Measurements from ENCODE around the gene NPHS2.

GRCh38 chr1:179547021-179547535, 28.7 kb downstream of the NPHS2 start:
- TF ChIP-seq, protein P1, sequence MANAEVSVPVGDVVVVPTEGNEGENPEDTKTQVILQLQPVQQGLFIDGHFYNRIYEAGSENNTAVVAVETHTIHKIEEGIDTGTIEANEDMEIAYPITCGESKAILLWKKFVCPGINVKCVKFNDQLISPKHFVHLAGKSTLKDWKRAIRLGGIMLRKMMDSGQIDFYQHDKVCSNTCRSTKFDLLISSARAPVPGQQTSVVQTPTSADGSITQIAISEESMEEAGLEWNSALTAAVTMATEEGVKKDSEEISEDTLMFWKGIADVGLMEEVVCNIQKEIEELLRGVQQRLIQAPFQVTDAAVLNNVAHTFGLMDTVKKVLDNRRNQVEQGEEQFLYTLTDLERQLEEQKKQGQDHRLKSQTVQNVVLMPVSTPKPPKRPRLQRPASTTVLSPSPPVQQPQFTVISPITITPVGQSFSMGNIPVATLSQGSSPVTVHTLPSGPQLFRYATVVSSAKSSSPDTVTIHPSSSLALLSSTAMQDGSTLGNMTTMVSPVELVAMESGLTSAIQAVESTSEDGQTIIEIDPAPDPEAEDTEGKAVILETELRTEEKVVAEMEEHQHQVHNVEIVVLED (CRISPR knock-in tag; IDR thresholded peaks at IDR 0.05; ENCODE audit: borderline replicate concordance), result no peak
- TF ChIP-seq NFIB (CRISPR knock-in tag; IDR thresholded peaks at IDR 0.05; ENCODE audit: borderline replicate concordance) (no peak), MXI1 (IDR thresholded peaks at IDR 0.05; ENCODE audit: borderline replicate concordance, low read depth, low read length) (no peak), ZEB1 (IDR thresholded peaks at IDR 0.05; ENCODE audit: insufficient replicate concordance, low read depth) (no peak), JUND (CRISPR knock-in tag; IDR thresholded peaks at IDR 0.05) (no peak), FOSL2 (CRISPR knock-in tag; IDR thresholded peaks at IDR 0.05) (no peak), ZNF879 (CRISPR knock-in tag; IDR thresholded peaks at IDR 0.05) (no peak), MYNN (CRISPR knock-in tag; IDR thresholded peaks at IDR 0.05; ENCODE audit: low read depth) (no peak), ZNF747 (CRISPR knock-in tag; IDR thresholded peaks at IDR 0.05; ENCODE audit: borderline replicate concordance) (no peak), TAF1 (CRISPR knock-in tag; IDR thresholded peaks at IDR 0.05) (no peak), ESRRA (CRISPR knock-in tag; IDR thresholded peaks at IDR 0.05; ENCODE audit: low read depth) (no peak)
- TF ChIP-seq, protein P2, sequence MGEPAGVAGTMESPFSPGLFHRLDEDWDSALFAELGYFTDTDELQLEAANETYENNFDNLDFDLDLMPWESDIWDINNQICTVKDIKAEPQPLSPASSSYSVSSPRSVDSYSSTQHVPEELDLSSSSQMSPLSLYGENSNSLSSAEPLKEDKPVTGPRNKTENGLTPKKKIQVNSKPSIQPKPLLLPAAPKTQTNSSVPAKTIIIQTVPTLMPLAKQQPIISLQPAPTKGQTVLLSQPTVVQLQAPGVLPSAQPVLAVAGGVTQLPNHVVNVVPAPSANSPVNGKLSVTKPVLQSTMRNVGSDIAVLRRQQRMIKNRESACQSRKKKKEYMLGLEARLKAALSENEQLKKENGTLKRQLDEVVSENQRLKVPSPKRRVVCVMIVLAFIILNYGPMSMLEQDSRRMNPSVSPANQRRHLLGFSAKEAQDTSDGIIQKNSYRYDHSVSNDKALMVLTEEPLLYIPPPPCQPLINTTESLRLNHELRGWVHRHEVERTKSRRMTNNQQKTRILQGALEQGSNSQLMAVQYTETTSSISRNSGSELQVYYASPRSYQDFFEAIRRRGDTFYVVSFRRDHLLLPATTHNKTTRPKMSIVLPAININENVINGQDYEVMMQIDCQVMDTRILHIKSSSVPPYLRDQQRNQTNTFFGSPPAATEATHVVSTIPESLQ (CRISPR knock-in tag; conservative IDR thresholded peaks at IDR 0.05), result no peak
- TF ChIP-seq, protein P3, sequence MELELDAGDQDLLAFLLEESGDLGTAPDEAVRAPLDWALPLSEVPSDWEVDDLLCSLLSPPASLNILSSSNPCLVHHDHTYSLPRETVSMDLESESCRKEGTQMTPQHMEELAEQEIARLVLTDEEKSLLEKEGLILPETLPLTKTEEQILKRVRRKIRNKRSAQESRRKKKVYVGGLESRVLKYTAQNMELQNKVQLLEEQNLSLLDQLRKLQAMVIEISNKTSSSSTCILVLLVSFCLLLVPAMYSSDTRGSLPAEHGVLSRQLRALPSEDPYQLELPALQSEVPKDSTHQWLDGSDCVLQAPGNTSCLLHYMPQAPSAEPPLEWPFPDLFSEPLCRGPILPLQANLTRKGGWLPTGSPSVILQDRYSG (CRISPR knock-in tag; IDR thresholded peaks at IDR 0.05), result no peak

Data from HepG2 (cell line).